PFSK-1 (cell line): ENCODE data around the gene ZCCHC17.

Experiments
- FOXP2 ChIP-seq: optimal IDR thresholded peaks from 2 replicates; pipeline ENCODE3; 2011; ENCODE audit warnings: borderline replicate concordance, control low read depth, inconsistent platforms; ENCODE audit not compliant: insufficient read depth; ENCODE audit errors: extremely low read length, extremely low read depth
- POLR2AphosphoS5 ChIP-seq: IDR thresholded peaks from 2 replicates; pipeline ENCODE4 v1.6.1; 2012; ENCODE audit warnings: low read depth, mild to moderate bottlenecking, control low read depth, low read length, moderate library complexity
- SIN3A ChIP-seq: IDR thresholded peaks from 2 replicates; pipeline ENCODE4 v1.6.1; 2012; ENCODE audit warnings: mild to moderate bottlenecking, low read length, moderate library complexity, borderline replicate concordance; ENCODE audit not compliant: insufficient read depth
- TAF1 ChIP-seq: IDR thresholded peaks from 2 replicates; pipeline ENCODE4 v1.6.1; 2012; ENCODE audit warnings: low read length, control low read depth, borderline replicate concordance; ENCODE audit not compliant: insufficient read depth
- TF ChIP-seq, protein P1 (sequence below), 2 experiments: IDR thresholded peaks; 2 replicates each; pipeline versions ENCODE4 v1.6.1 to v1.8.0; 2011 to 2012; ENCODE audit warnings: low read depth in 2 of 2, low read length in 2 of 2, control low read depth in 1 of 2, inconsistent platforms in 1 of 2, mild to moderate bottlenecking in 1 of 2, moderate library complexity in 1 of 2; ENCODE audit not compliant: insufficient read depth in 1 of 2

DNA sequence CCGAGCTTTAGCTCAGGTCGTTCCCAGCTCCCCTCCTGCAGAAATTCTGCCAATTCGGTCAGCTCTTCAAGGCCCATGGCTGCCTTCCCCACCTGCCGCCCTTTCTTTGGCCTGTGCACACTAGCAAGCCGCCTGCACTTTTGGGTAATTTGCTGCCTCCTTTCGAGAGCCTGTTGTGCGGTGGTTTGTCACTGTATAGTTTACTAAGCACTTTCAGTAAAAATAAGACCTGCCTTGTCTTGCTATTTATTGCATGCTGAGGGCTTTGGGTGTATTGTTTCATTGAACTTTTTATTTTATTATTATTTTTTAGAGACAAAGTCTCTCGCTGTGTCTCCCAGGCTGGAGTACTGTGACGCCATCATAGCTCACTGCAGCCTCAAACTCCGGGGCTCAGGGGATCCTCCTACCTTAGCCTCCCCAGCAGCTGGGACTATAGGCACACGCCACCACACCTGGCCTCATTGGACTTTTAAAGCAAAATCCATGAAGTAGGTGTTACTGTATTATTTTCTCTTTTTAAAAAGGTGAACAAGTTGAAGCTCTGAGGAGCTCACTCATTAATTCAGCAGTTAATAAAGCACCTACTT is 77.2 kb downstream of the ZCCHC17 start:
- TF ChIP-seq SIN3A (no peak), TAF1 (no peak), POLR2AphosphoS5 (no peak), FOXP2 (no peak)
- TF ChIP-seq, protein P1, sequence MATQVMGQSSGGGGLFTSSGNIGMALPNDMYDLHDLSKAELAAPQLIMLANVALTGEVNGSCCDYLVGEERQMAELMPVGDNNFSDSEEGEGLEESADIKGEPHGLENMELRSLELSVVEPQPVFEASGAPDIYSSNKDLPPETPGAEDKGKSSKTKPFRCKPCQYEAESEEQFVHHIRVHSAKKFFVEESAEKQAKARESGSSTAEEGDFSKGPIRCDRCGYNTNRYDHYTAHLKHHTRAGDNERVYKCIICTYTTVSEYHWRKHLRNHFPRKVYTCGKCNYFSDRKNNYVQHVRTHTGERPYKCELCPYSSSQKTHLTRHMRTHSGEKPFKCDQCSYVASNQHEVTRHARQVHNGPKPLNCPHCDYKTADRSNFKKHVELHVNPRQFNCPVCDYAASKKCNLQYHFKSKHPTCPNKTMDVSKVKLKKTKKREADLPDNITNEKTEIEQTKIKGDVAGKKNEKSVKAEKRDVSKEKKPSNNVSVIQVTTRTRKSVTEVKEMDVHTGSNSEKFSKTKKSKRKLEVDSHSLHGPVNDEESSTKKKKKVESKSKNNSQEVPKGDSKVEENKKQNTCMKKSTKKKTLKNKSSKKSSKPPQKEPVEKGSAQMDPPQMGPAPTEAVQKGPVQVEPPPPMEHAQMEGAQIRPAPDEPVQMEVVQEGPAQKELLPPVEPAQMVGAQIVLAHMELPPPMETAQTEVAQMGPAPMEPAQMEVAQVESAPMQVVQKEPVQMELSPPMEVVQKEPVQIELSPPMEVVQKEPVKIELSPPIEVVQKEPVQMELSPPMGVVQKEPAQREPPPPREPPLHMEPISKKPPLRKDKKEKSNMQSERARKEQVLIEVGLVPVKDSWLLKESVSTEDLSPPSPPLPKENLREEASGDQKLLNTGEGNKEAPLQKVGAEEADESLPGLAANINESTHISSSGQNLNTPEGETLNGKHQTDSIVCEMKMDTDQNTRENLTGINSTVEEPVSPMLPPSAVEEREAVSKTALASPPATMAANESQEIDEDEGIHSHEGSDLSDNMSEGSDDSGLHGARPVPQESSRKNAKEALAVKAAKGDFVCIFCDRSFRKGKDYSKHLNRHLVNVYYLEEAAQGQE (IDR thresholded peaks at IDR 0.05; ENCODE audit: insufficient read depth in 1 of 2, low read depth in 2 of 2, low read length in 2 of 2), result no peak
